ENCODE measurements around the gene SULT6B1.

DNA sequence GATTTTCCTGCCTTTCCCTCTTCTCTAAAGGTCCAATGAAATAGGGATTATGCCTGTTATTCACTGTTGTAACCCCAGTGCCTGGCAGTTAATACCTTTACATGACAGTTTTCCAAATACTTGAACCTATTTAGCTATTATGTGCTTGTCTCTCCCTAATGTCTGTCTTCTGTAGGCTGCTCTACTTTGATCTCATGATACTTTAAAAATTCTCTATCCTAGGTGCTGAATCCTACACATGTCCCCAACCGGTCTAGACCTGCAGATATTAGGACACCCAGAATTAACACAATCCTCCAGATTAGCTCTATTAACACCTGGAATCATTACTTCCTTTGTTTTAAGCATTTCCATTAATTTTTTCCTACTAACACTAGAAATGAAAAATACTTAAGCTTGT, 35.6 kb upstream of the SULT6B1 start:
- TF ChIP-seq ESRRA (IDR thresholded peaks at IDR 0.05; ENCODE audit: borderline replicate concordance, low read length) (no peak), KDM5A (IDR thresholded peaks at IDR 0.05) (no peak), NPAS2 (CRISPR knock-in tag; IDR thresholded peaks at IDR 0.05; ENCODE audit: borderline replicate concordance) (no peak), MAFK (IDR thresholded peaks at IDR 0.05; ENCODE audit: partially characterized antibody) (no peak), HDAC2 (IDR thresholded peaks at IDR 0.05) (no peak), PHF8 (IDR thresholded peaks at IDR 0.05; ENCODE audit: borderline replicate concordance, low read depth) (no peak), EP300 (IDR thresholded peaks at IDR 0.05) (no peak), GATA3 (IDR thresholded peaks at IDR 0.05; ENCODE audit: borderline replicate concordance) (no peak), POLR2A (IDR thresholded peaks at IDR 0.05; ENCODE audit: low read length) (no peak)
- TF ChIP-seq, protein P1, sequence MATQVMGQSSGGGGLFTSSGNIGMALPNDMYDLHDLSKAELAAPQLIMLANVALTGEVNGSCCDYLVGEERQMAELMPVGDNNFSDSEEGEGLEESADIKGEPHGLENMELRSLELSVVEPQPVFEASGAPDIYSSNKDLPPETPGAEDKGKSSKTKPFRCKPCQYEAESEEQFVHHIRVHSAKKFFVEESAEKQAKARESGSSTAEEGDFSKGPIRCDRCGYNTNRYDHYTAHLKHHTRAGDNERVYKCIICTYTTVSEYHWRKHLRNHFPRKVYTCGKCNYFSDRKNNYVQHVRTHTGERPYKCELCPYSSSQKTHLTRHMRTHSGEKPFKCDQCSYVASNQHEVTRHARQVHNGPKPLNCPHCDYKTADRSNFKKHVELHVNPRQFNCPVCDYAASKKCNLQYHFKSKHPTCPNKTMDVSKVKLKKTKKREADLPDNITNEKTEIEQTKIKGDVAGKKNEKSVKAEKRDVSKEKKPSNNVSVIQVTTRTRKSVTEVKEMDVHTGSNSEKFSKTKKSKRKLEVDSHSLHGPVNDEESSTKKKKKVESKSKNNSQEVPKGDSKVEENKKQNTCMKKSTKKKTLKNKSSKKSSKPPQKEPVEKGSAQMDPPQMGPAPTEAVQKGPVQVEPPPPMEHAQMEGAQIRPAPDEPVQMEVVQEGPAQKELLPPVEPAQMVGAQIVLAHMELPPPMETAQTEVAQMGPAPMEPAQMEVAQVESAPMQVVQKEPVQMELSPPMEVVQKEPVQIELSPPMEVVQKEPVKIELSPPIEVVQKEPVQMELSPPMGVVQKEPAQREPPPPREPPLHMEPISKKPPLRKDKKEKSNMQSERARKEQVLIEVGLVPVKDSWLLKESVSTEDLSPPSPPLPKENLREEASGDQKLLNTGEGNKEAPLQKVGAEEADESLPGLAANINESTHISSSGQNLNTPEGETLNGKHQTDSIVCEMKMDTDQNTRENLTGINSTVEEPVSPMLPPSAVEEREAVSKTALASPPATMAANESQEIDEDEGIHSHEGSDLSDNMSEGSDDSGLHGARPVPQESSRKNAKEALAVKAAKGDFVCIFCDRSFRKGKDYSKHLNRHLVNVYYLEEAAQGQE (IDR thresholded peaks at IDR 0.05): peak; percentile 57
- TF ChIP-seq, protein P2, sequence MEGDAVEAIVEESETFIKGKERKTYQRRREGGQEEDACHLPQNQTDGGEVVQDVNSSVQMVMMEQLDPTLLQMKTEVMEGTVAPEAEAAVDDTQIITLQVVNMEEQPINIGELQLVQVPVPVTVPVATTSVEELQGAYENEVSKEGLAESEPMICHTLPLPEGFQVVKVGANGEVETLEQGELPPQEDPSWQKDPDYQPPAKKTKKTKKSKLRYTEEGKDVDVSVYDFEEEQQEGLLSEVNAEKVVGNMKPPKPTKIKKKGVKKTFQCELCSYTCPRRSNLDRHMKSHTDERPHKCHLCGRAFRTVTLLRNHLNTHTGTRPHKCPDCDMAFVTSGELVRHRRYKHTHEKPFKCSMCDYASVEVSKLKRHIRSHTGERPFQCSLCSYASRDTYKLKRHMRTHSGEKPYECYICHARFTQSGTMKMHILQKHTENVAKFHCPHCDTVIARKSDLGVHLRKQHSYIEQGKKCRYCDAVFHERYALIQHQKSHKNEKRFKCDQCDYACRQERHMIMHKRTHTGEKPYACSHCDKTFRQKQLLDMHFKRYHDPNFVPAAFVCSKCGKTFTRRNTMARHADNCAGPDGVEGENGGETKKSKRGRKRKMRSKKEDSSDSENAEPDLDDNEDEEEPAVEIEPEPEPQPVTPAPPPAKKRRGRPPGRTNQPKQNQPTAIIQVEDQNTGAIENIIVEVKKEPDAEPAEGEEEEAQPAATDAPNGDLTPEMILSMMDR (IDR thresholded peaks at IDR 0.05): no peak
- TF ChIP-seq, protein P3, sequence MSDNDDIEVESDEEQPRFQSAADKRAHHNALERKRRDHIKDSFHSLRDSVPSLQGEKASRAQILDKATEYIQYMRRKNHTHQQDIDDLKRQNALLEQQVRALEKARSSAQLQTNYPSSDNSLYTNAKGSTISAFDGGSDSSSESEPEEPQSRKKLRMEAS (IDR thresholded peaks at IDR 0.05): no peak

All from A549 (cell line).